Epithelial cell of proximal tubule (primary cell): ENCODE results near the gene TMC4. TPM values are rescaled to one million over a fixed set of nuclear protein-coding genes. Genes with fewer than 3 reads are reported as not detected.

Experiments
- DNase-seq: peaks from one replicate; pipeline ENCODE4 v3.0.0-alpha.2; 2011; ENCODE audit warnings: low read depth
- H3K4me3 ChIP-seq: 2 replicates; pipeline ENCODE4 v1.5.1; 2011; ENCODE audit warnings: low read depth, mild to moderate bottlenecking, low read length
- CTCF ChIP-seq: conservative IDR thresholded peaks from 2 replicates; pipeline ENCODE4 v1.5.1; 2012; ENCODE audit warnings: low read depth, mild to moderate bottlenecking, low read length
- total RNA-seq: library from RNA; depleted of rRNA; stranded (reverse); fragments of >200 nt; gene quantifications from 2 replicates; pipeline ENCODE4 v1.2.3, GENCODE V29; 2015

TMC4 gene
- total RNA-seq, 1 donor from 2014 or later = 9.5 TPM

- DNase-seq = no peak
- H3K4me3 ChIP-seq = no peak overlapping the region
- no peak for TF ChIP-seq CTCF
Measured at GRCh38 chr19:54124393-54124792, 48.6 kb downstream of the TMC4 start.

GRCh38 chr19:54123682-54124081 is 49.3 kb downstream of the TMC4 start:
- no peak for TF ChIP-seq CTCF

GRCh38 chr19:54121259-54121658 is 51.7 kb downstream of the TMC4 start:
- no peak for DNase-seq
- no peak overlapping the region for H3K4me3 ChIP-seq
- TF ChIP-seq CTCF = no peak

More at GRCh38 chr19:54123682-54124081, 49.3 kb downstream of the TMC4 start:
- DNase-seq = no peak
- H3K4me3 ChIP-seq = no peak overlapping the region

- TF ChIP-seq CTCF = no peak
- DNase-seq = peak; percentile 89
- H3K4me3 ChIP-seq = peak within 1 kb of the TSS; percentile 62
Measured at GRCh38 chr19:54115109-54116063, 57.6 kb downstream of the TMC4 start, which contains the start of the genes PRPF31 and TFPT. TSS of gene PRPF31 (plus strand) at chr19:54115754. CDS start at chr19:54118279, 2,525 bp downstream. TSS of gene TFPT (minus strand) at chr19:54115657. CDS start at chr19:54115269, 388 bp downstream.

- no peak for TF ChIP-seq CTCF
- no peak for DNase-seq
- H3K4me3 ChIP-seq = peak overlapping the region; percentile 62
Measured at GRCh38 chr19:54114340-54115108, 58.4 kb downstream of the TMC4 start.

Other genes with a start within 250 kb of the TMC4 start
- gene CACNG8, start 210.2 kb downstream of the TMC4 start, total RNA-seq = under 0.01 TPM in 1 of 2 replicates, not detected in the other
- 0.29 and 0.94 TPM in 2 replicates for gene CACNG6, start 181.5 kb downstream of the TMC4 start, total RNA-seq
- gene VSTM1, start 109.3 kb downstream of the TMC4 start, total RNA-seq = 0.75 TPM in 1 of 2 replicates, not detected in the other
- gene TARM1, start 91.8 kb downstream of the TMC4 start, total RNA-seq = not detected in 2 replicates
- gene OSCAR, start 72.4 kb downstream of the TMC4 start, total RNA-seq = 0.22 TPM in 1 of 2 replicates, not detected in the other
- 35.9 and 39.6 TPM in 2 replicates for gene NDUFA3, start 70.3 kb downstream of the TMC4 start, total RNA-seq
- gene TFPT, start 57.5 kb downstream of the TMC4 start, total RNA-seq = 22.1 and 39.6 TPM in 2 replicates
- 64.3 and 111 TPM in 2 replicates for gene PRPF31, start 57.4 kb downstream of the TMC4 start, total RNA-seq
- 17.7 and 20.5 TPM in 2 replicates for gene CNOT3, start 35.4 kb downstream of the TMC4 start, total RNA-seq
- gene LENG1, start 13.4 kb downstream of the TMC4 start, total RNA-seq = 6.7 and 11.5 TPM in 2 replicates
- gene MBOAT7, start 16.4 kb upstream of the TMC4 start, total RNA-seq = 109 and 218 TPM in 2 replicates
- 154 and 174 TPM in 2 replicates for gene TSEN34, start 18.1 kb upstream of the TMC4 start, total RNA-seq
- gene RPS9, start 27.7 kb upstream of the TMC4 start, total RNA-seq = 2,374 and 2,446 TPM in 2 replicates
- not detected in 2 replicates for gene LILRB3, start 49.8 kb upstream of the TMC4 start, total RNA-seq
- gene LILRA6, start 69.6 kb upstream of the TMC4 start, total RNA-seq = not detected in 2 replicates
- gene LILRB5, start 84.1 kb upstream of the TMC4 start, total RNA-seq = not detected in 2 replicates
- not detected in 2 replicates for gene LILRB2, start 108.0 kb upstream of the TMC4 start, total RNA-seq
- not detected in 2 replicates for gene LILRA5, start 140.0 kb upstream of the TMC4 start, total RNA-seq
- not detected in 2 replicates for gene LILRA4, start 166.0 kb upstream of the TMC4 start, total RNA-seq
- not detected in 2 replicates for gene LAIR1, start 191.8 kb upstream of the TMC4 start, total RNA-seq
- 3.6 TPM in 1 of 2 replicates, not detected in the other for gene TTYH1, start 242.3 kb upstream of the TMC4 start, total RNA-seq